Measurements from ENCODE around the gene ANKRD33B. TPM values are rescaled to one million over a fixed set of nuclear protein-coding genes. Genes with fewer than 3 reads are reported as not detected.

The ANKRD33B gene
- total RNA-seq, 4 donors from 2014 or later = 16.7 to 27.0 (median 24.8) TPM

- Histone ChIP-seq H3K27me3 (no peaks in the 10 kb centered on the region), H3K36me3 (peaks cover 3% of the 10 kb centered on the region), H3K4me1 (no peaks in the 10 kb centered on the region), H3K4me3 (no peak overlapping the region), H3K27ac (no peak overlapping the region), H3K9me3 (no peaks in the 10 kb centered on the region)
- 74% methylated on average over 10 of the region's 11 CpGs for WGBS
- peak in 1 of 2 donors; percentile 63 for DNase-seq (ENCODE audit: low spot score in 2 of 2)
- no peak for TF ChIP-seq EP300 (IDR thresholded peaks at IDR 0.05)
- no peak for TF ChIP-seq CTCF (IDR thresholded peaks at IDR 0.05)
- TF ChIP-seq POLR2A (IDR thresholded peaks at IDR 0.05) = no peak
- TF ChIP-seq POLR2AphosphoS5 (IDR thresholded peaks at IDR 0.05) = no peak
Observed at GRCh38 chr5:10689391-10690081, 125.7 kb downstream of the ANKRD33B start.

- H3K4me1 ChIP-seq = no peaks in the 10 kb centered on the region
- no peak overlapping the region for H3K27ac ChIP-seq
- H3K4me3 ChIP-seq = no peak overlapping the region
- no peaks in the 10 kb centered on the region for H3K27me3 ChIP-seq
- peak in 1 of 2 donors; percentile 48 for DNase-seq (ENCODE audit: low spot score in 2 of 2)
- TF ChIP-seq POLR2A (IDR thresholded peaks at IDR 0.05) (no peak), EP300 (IDR thresholded peaks at IDR 0.05) (no peak), POLR2AphosphoS5 (IDR thresholded peaks at IDR 0.05) (no peak), CTCF (IDR thresholded peaks at IDR 0.05) (no peak)
- no peaks in the 10 kb centered on the region for H3K9me3 ChIP-seq
- peaks cover 3% of the 10 kb centered on the region for H3K36me3 ChIP-seq
- 84% methylated on average over 14 of the region's 14 CpGs for WGBS
Observed at GRCh38 chr5:10690460-10691440, 126.9 kb downstream of the ANKRD33B start.

- no peak for TF ChIP-seq EP300 (IDR thresholded peaks at IDR 0.05)
- no peak for TF ChIP-seq POLR2A (IDR thresholded peaks at IDR 0.05)
- no peak for TF ChIP-seq CTCF (IDR thresholded peaks at IDR 0.05)
- no peak for TF ChIP-seq POLR2AphosphoS5 (IDR thresholded peaks at IDR 0.05)
- WGBS = 84% methylated on average over 15 of the region's 16 CpGs
- Histone ChIP-seq H3K27ac (no peak overlapping the region), H3K4me3 (no peak overlapping the region), H3K27me3 (no peaks in the 10 kb centered on the region), H3K9me3 (no peaks in the 10 kb centered on the region), H3K36me3 (peaks cover 3% of the 10 kb centered on the region), H3K4me1 (no peaks in the 10 kb centered on the region)
- no peak for DNase-seq (ENCODE audit: low spot score in 2 of 2)
Observed at GRCh38 chr5:10691826-10692785, 128.2 kb downstream of the ANKRD33B start.

- no peaks in the 10 kb centered on the region for H3K4me1 ChIP-seq
- peaks cover 4% of the 10 kb centered on the region for H3K36me3 ChIP-seq
- no peak for DNase-seq (ENCODE audit: low spot score in 2 of 2)
- no peaks in the 10 kb centered on the region for H3K9me3 ChIP-seq
- H3K27ac ChIP-seq = no peak overlapping the region
- no peaks in the 10 kb centered on the region for H3K27me3 ChIP-seq
- no peak for TF ChIP-seq POLR2A (IDR thresholded peaks at IDR 0.05)
- peak; percentile 58 to 62 for TF ChIP-seq CTCF (IDR thresholded peaks at IDR 0.05)
- WGBS = 23% methylated on average over 6 of the region's 14 CpGs
- no peak overlapping the region for H3K4me3 ChIP-seq
Observed at GRCh38 chr5:10695055-10695649, 131.3 kb downstream of the ANKRD33B start.

All from suprapubic skin (tissue), 4 donors.